Measurements from ENCODE around the gene PAOX.

The PAOX gene

GRCh38 chr10:133379152-133379800, at the start of gene PAOX:
Gene PAOX (plus strand): TSS chr10:133379262. CDS start chr10:133379317, 55 bp downstream.
- no peaks in the 10 kb centered on the region for H3K27me3 ChIP-seq (replicated peaks; ENCODE audit: control insufficient read depth, insufficient read depth, low read length)
- H3K4me3 ChIP-seq (replicated peaks; ENCODE audit: low read depth, low read length), result peak within 1 kb of the TSS; percentile 82
- TF ChIP-seq CTCF (IDR thresholded peaks at IDR 0.05; ENCODE audit: insufficient read depth, low read length, poor library complexity, severe bottlenecking), result no peak
- peaks cover 3% of the 10 kb centered on the region for H3K36me3 ChIP-seq (ENCODE audit: control insufficient read depth, insufficient read depth, low read length)
- peak; percentile 80 for DNase-seq (ENCODE audit: extremely low read depth, insufficient read length)

GRCh38 chr10:133329491-133330202, 49.4 kb upstream of the PAOX start:
- DNase-seq (ENCODE audit: extremely low read depth, insufficient read length), result peak; percentile 81
- Histone ChIP-seq H3K36me3 (ENCODE audit: control insufficient read depth, insufficient read depth, low read length) (no peaks in the 10 kb centered on the region), H3K4me3 (replicated peaks; ENCODE audit: low read depth, low read length) (peak overlapping the region; percentile 0; the same call in 1 of the 2 replicates), H3K27me3 (replicated peaks; ENCODE audit: control insufficient read depth, insufficient read depth, low read length) (no peaks in the 10 kb centered on the region; the same call in 1 of the 2 replicates)
- TF ChIP-seq CTCF (IDR thresholded peaks at IDR 0.05; ENCODE audit: insufficient read depth, low read length, poor library complexity, severe bottlenecking), result peak; percentile 96

- no peak overlapping the region for H3K4me3 ChIP-seq (replicated peaks; ENCODE audit: low read depth, low read length)
- no peaks in the 10 kb centered on the region; the same call in 1 of the 2 replicates for H3K27me3 ChIP-seq (replicated peaks; ENCODE audit: control insufficient read depth, insufficient read depth, low read length)
- no peak for DNase-seq (ENCODE audit: extremely low read depth, insufficient read length)
- no peak for TF ChIP-seq CTCF (IDR thresholded peaks at IDR 0.05; ENCODE audit: insufficient read depth, low read length, poor library complexity, severe bottlenecking)
- H3K36me3 ChIP-seq (ENCODE audit: control insufficient read depth, insufficient read depth, low read length), result no peaks in the 10 kb centered on the region
Observed at GRCh38 chr10:133332936-133333699, 45.9 kb upstream of the PAOX start.

GRCh38 chr10:133334503-133335245, 44.4 kb upstream of the PAOX start:
- no peak overlapping the region for H3K4me3 ChIP-seq (replicated peaks; ENCODE audit: low read depth, low read length)
- DNase-seq (ENCODE audit: extremely low read depth, insufficient read length), result no peak
- H3K36me3 ChIP-seq (ENCODE audit: control insufficient read depth, insufficient read depth, low read length), result no peaks in the 10 kb centered on the region
- TF ChIP-seq CTCF (IDR thresholded peaks at IDR 0.05; ENCODE audit: insufficient read depth, low read length, poor library complexity, severe bottlenecking), result no peak
- no peaks in the 10 kb centered on the region for H3K27me3 ChIP-seq (replicated peaks; ENCODE audit: control insufficient read depth, insufficient read depth, low read length)

Data from GM06990 (cell line).